HepG2 (cell line): Measurements from ENCODE around the gene P2RX7. TPM values are rescaled to one million over a fixed set of nuclear protein-coding genes. Genes with fewer than 3 reads are reported as not detected.

Experiments
- ATAC-seq: fragments of 200-7000 bp; cut with Tn5 transposase; 3 replicates; pipeline ENCODE4 v1.9.1; 2020; ENCODE audit warnings: mild to moderate bottlenecking, moderate library complexity
- BruUV-seq: library from RNA; stranded (reverse); fragments of 400-500 nt; replicated peaks from 2 replicates; lab custom pipeline; 2021; lab: Mats Ljungman, UMichigan
- CTCF ChIA-PET: fragments of 300-600 bp; formaldehyde crosslinking; extraction: SDS; loops from one replicate; lab custom pipeline; 2021; ENCODE audit warnings: low total read pairs, inconsistent platforms, low intra/inter-chr PET ratio; lab: Yijun Ruan, JAX
- POLR2A ChIA-PET: fragments of 350-600 bp; sonication (Branson Sonifier 250); formaldehyde crosslinking; loops from one replicate; lab custom pipeline; 2020; ENCODE audit warnings: antibody characterized with exemption, inconsistent platforms; lab: Yijun Ruan, JAX
- DNase-seq: peaks from one replicate; pipeline ENCODE4 v3.0.0-alpha.2; 2015; ENCODE audit warnings: low spot score
- FAIRE-seq: peaks from 3 replicates; lab custom pipeline; 2011; peaks lifted over from hg19 to GRCh38; lab: Jason Lieb, UNC
- H2AFZ ChIP-seq: one replicate; pipeline ENCODE4 v1.6.1; 2011; ENCODE audit warnings: low read length, inconsistent platforms
- H3K27ac ChIP-seq: fragments of 300-600 bp; 3 replicates; pipeline ENCODE4 v1.8.0; 2011; ENCODE audit warnings: mixed run types, mild to moderate bottlenecking, mixed read lengths, low read length, inconsistent platforms; ENCODE audit not compliant: insufficient read depth; ENCODE audit errors: extremely low read length
- H3K27me3 ChIP-seq, 2 experiments: fragments of 200-600 bp in 1 of 2; 2 replicates in 1 of 2; 3 replicates in 1 of 2; pipeline versions ENCODE4 v1.6.0 to v1.8.0; 2011; ENCODE audit warnings: low read length in 2 of 2, mild to moderate bottlenecking in 2 of 2, moderate library complexity in 2 of 2, inconsistent platforms in 1 of 2; ENCODE audit not compliant: insufficient read depth in 2 of 2, control insufficient read depth in 1 of 2
- H3K36me3 ChIP-seq, 2 experiments: fragments of 200-600 bp in 1 of 2; replicated peaks in 1 of 2; 2 replicates in 1 of 2; 3 replicates in 1 of 2; pipeline versions ENCODE4 v1.5.1 to v1.8.0; 2011; ENCODE audit warnings: low read length in 2 of 2, inconsistent platforms in 1 of 2; ENCODE audit not compliant: insufficient read depth in 2 of 2, control insufficient read depth in 1 of 2
- H3K4me1 ChIP-seq: 2 replicates; pipeline ENCODE4 v1.5.1; 2012; ENCODE audit warnings: low read length, inconsistent platforms; ENCODE audit not compliant: insufficient read depth
- H3K4me2 ChIP-seq: 2 replicates; pipeline ENCODE4 v1.6.0; 2011; ENCODE audit warnings: low read depth, low read length, inconsistent platforms
- H3K4me3 ChIP-seq, 3 experiments: fragments of 200-600 bp in 1 of 3; sonication (generic), shearing (Covaris generic) in 1 of 3; replicated peaks in 1 of 3; 2 replicates each; pipeline ENCODE4 v1.5.1; 2011 to 2016; ENCODE audit warnings: low read length in 3 of 3, inconsistent platforms in 2 of 3, low read depth in 2 of 3, mild to moderate bottlenecking in 2 of 3, control low read depth in 1 of 3, mixed read lengths in 1 of 3; ENCODE audit not compliant: insufficient read depth in 1 of 3
- H3K79me2 ChIP-seq: one replicate; pipeline ENCODE4 v1.6.1; 2011; ENCODE audit warnings: low read length, inconsistent platforms; ENCODE audit not compliant: insufficient read depth
- H3K9ac ChIP-seq: 2 replicates; pipeline ENCODE4 v1.6.0; 2011; ENCODE audit warnings: mild to moderate bottlenecking, low read depth, low read length, inconsistent platforms; ENCODE audit not compliant: insufficient read depth
- H3K9me3 ChIP-seq: 2 replicates; pipeline ENCODE4 v1.5.1; 2012; ENCODE audit warnings: mild to moderate bottlenecking, low read length
- H4K20me1 ChIP-seq: 2 replicates; pipeline ENCODE4 v1.6.0; 2011; ENCODE audit warnings: inconsistent platforms, mild to moderate bottlenecking, low read length, moderate library complexity; ENCODE audit not compliant: insufficient read depth
- ATF1 ChIP-seq: IDR thresholded peaks from 2 replicates; pipeline ENCODE4 v1.6.1; 2016; ENCODE audit warnings: mild to moderate bottlenecking, control low read depth
- ATF7-NPFF ChIP-seq: sonication (generic); formaldehyde crosslinking; IDR thresholded peaks from 2 replicates; pipeline ENCODE4 v1.8.1; 2023; ENCODE audit warnings: mild to moderate bottlenecking, low read depth, missing genetic modification reagents, moderate library complexity
- CBFB ChIP-seq: sonication (generic); formaldehyde crosslinking; IDR thresholded peaks from 2 replicates; pipeline ENCODE4 v1.4.0; 2020; ENCODE audit warnings: missing genetic modification reagents
- GPBP1L1 ChIP-seq: sonication (generic); formaldehyde crosslinking; IDR thresholded peaks from 2 replicates; pipeline ENCODE4 v1.5.0; 2020; ENCODE audit warnings: mild to moderate bottlenecking, missing genetic modification reagents
- KLF12 ChIP-seq: sonication (generic); formaldehyde crosslinking; IDR thresholded peaks from 2 replicates; pipeline ENCODE4 v1.4.0; 2020; ENCODE audit warnings: missing genetic modification reagents, borderline replicate concordance
- MAFF ChIP-seq: IDR thresholded peaks from 2 replicates; pipeline ENCODE4 v1.6.1; 2011; ENCODE audit warnings: low read depth, low read length, improper control_type of control experiment
- NPAS2 ChIP-seq: sonication (generic); formaldehyde crosslinking; IDR thresholded peaks from 2 replicates; pipeline ENCODE4 v1.8.0; 2022; ENCODE audit warnings: mild to moderate bottlenecking, missing genetic modification reagents, borderline replicate concordance
- ZFP36L2 ChIP-seq: sonication (generic); formaldehyde crosslinking; IDR thresholded peaks from 2 replicates; pipeline ENCODE4 v1.4.0; 2020; ENCODE audit warnings: missing genetic modification reagents
- ZNF253 ChIP-seq: sonication (generic); formaldehyde crosslinking; IDR thresholded peaks from 2 replicates; pipeline ENCODE4 v1.8.0; 2022; ENCODE audit warnings: mild to moderate bottlenecking, missing genetic modification reagents, borderline replicate concordance
- ZNF501 ChIP-seq: sonication (generic); formaldehyde crosslinking; IDR thresholded peaks from 2 replicates; pipeline ENCODE4 v1.5.1; 2020; ENCODE audit warnings: mild to moderate bottlenecking, moderate library complexity, missing genetic modification reagents
- ZNF512B ChIP-seq: sonication (generic); formaldehyde crosslinking; IDR thresholded peaks from 2 replicates; pipeline ENCODE4 v1.5.1; 2020; ENCODE audit warnings: missing genetic modification reagents, mild to moderate bottlenecking, borderline replicate concordance
- ZNF749 ChIP-seq: sonication (generic); formaldehyde crosslinking; IDR thresholded peaks from 2 replicates; pipeline ENCODE4 v1.8.0; 2022; ENCODE audit warnings: mild to moderate bottlenecking, missing genetic modification reagents, moderate library complexity, borderline replicate concordance
- ZNF841 ChIP-seq: sonication (generic); formaldehyde crosslinking; IDR thresholded peaks from 2 replicates; pipeline ENCODE4 v1.8.1; 2023; ENCODE audit warnings: missing genetic modification reagents, borderline replicate concordance
- ZNF850 ChIP-seq: sonication (generic); formaldehyde crosslinking; conservative IDR thresholded peaks from 2 replicates; pipeline ENCODE4 v1.9.0; 2021; ENCODE audit warnings: mild to moderate bottlenecking, missing genetic modification reagents
- WGBS: methylation state at CpG from one replicate; pipeline ENCODE4 v1.1.6; 2017; ENCODE audit warnings: low lambda C conversion rate; 5-methylcytosine and 5-hydroxymethylcytosine counted together
- in situ Hi-C: cut with HindIII; loops from 2 replicates; pipeline ENCODE4 v1.10.0; 2017; ENCODE audit warnings: low pct_unique_long_range_greater_than_20kb; ENCODE audit not compliant: extremely low pct_ligation_motif_present
- intact Hi-C: fragments of 100-400 bp; cut with micrococcal nuclease; formaldehyde crosslinking; loops from one replicate; pipeline ENCODE4 v1.10.0; 2022; ENCODE audit not compliant: unreplicated experiment
- polyA plus RNA-seq, 8 experiments: library from polyadenylated mRNA; depleted of rRNA in 3 of 8; stranded (reverse) in 7 of 8; unstranded in 1 of 8; fragments of >200 nt; fragmentation: Illumina TruSeq in 4 of 8; extraction: Trizol in 4 of 8; gene quantifications; 2 replicates each; pipeline versions ENCODE4 v1.2.1 to v1.2.3, GENCODE V29; 2011 to 2016; ENCODE audit warnings: low read depth in 4 of 8, missing spikeins in 1 of 8, mixed read lengths in 1 of 8; ENCODE audit not compliant: insufficient read depth in 1 of 8
- total RNA-seq, 5 experiments: library from RNA; depleted of rRNA; stranded (reverse); fragments of >200 nt; fragmentation: Illumina TruSeq; extraction: Trizol; gene quantifications; 2 replicates each; pipeline ENCODE4 v1.2.3, GENCODE V29; 2016; ENCODE audit warnings: low read depth in 1 of 5

The P2RX7 gene
- total and polyA plus RNA-seq, 2 of the 13 experiments (the other 11 are each of a cell fraction or from before 2014, with no cell fraction given): 0.13 to 0.73 TPM

- Histone ChIP-seq H3K27ac (no peak overlapping the region), H3K9me3 (peaks cover 8% of the 10 kb centered on the region; the same call in 1 of the 2 replicates), H3K4me1 (no peaks in the 10 kb centered on the region), H3K27me3 (peaks cover 3 to 11% of the 10 kb centered on the region in 2 experiments; a peak in 4 of 5 replicates), H2AFZ (no peak overlapping the region), H3K79me2 (no peaks in the 10 kb centered on the region), H3K36me3 (no peaks in the 10 kb centered on the region), H3K9ac (no peak overlapping the region), H4K20me1 (no peaks in the 10 kb centered on the region), H3K4me3 (no peak overlapping the region), H3K4me2 (no peak overlapping the region)
- FAIRE-seq (no peak), ATAC-seq (no peak), DNase-seq (no peak)
- 0% methylated on average over 1 of the region's 1 CpG for WGBS
- CTCF ChIA-PET: no interaction called here
- BruUV-seq: no TSS peak
- TF ChIP-seq KLF12: no peak
- TF ChIP-seq MAFF: no peak
- no peak for TF ChIP-seq ZNF253 (CRISPR knock-in tag)
- no peak for TF ChIP-seq ATF7-NPFF (CRISPR knock-in tag)
- TF ChIP-seq GPBP1L1 (CRISPR knock-in tag): no peak
- TF ChIP-seq ATF1 (CRISPR knock-in tag): no peak
- TF ChIP-seq NPAS2 (CRISPR knock-in tag): no peak
- no peak for TF ChIP-seq ZNF850 (CRISPR knock-in tag)
- intact Hi-C loops (no loop called here), in situ Hi-C loops (no loop called here)
- POLR2A ChIA-PET: no interaction called here
Observed at GRCh38 chr12:121102307-121102706, 30.4 kb upstream of the P2RX7 start.

- DNase-seq (no peak), FAIRE-seq (no peak), ATAC-seq (peak; percentile 62)
- Histone ChIP-seq H3K36me3 (no peaks in the 10 kb centered on the region), H4K20me1 (no peaks in the 10 kb centered on the region), H3K4me2 (no peak overlapping the region), H3K4me3 (no peak overlapping the region), H3K79me2 (no peaks in the 10 kb centered on the region), H2AFZ (no peak overlapping the region), H3K27ac (no peak overlapping the region), H3K9ac (no peak overlapping the region), H3K9me3 (no peaks in the 10 kb centered on the region), H3K4me1 (peaks cover 20% of the 10 kb centered on the region), H3K27me3 (peaks cover 3 to 14% of the 10 kb centered on the region in 2 experiments; a peak in 3 of 5 replicates)
- 11% methylated on average over 3 of the region's 3 CpGs for WGBS
- ChIA-PET POLR2A (no interaction called here), CTCF (no interaction called here)
- in situ Hi-C loops: no loop called here
- no TSS peak for BruUV-seq
- intact Hi-C loops: no loop called here
- TF ChIP-seq ZNF841 (CRISPR knock-in tag) (no peak), ZNF749 (CRISPR knock-in tag) (no peak), ZNF512B (no peak), ZFP36L2 (CRISPR knock-in tag) (no peak), ZNF501 (CRISPR knock-in tag) (no peak), CBFB (CRISPR knock-in tag) (no peak)
Observed at GRCh38 chr12:121107681-121108080, 25.0 kb upstream of the P2RX7 start.
